UCSD-AML1 (cell line): ENCODE results near the gene EPS8L3.

Experiments
- DNase-seq: peaks from one replicate; lab custom pipeline; 2025; ENCODE audit not compliant: unreplicated experiment; lab: John Stamatoyannopoulos, UW

Gene EPS8L3

GRCh38 chr1:109739738-109740614 is 23.7 kb downstream of the EPS8L3 start:
- peak; percentile 38 for DNase-seq

- no peak for DNase-seq
These were observed 30.4 kb downstream of the EPS8L3 start for GRCh38 chr1:109733236-109733870.

GRCh38 chr1:109732390-109732881 is 31.3 kb downstream of the EPS8L3 start:
- no peak for DNase-seq

DNA sequence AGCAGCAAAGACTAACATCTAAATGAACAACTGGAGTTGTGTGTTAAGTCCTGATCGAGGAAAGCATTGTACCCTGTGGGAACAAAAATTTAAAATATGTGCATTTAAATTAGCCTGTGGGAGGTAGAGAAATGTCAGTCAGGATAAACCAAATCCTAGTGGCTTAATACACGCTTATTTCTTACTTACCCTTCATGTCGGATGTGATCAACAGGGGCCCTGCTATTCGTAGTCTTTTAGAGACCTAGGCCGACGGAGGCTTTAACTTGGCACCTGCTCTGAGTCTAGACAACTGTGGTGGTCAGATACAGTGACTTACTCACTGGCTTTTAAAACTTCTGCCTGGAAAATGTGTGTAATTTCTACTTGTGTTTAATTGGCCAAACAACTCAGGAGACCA is 33.1 kb downstream of the EPS8L3 start:
- DNase-seq = no peak

DNA sequence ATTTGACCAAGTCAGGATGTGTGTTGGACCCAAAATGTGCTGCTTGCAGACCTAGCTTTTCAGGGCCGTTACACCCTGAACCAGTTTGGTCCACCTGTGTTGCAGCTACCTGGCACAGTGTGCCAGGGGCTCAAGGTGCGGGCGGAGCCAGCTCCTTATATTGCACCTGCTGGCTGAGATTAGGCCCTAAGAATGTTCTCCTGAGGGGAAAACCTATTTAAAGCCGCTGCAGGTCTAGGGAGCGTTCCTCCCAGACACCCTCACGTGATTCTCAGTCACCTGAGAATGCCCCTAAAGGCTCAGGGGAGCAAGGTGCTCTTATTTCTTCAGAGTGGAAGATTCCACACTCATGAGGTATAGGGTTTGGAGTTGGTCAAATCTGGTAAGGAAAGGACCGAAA is 34.9 kb downstream of the EPS8L3 start:
- no peak for DNase-seq

DNA sequence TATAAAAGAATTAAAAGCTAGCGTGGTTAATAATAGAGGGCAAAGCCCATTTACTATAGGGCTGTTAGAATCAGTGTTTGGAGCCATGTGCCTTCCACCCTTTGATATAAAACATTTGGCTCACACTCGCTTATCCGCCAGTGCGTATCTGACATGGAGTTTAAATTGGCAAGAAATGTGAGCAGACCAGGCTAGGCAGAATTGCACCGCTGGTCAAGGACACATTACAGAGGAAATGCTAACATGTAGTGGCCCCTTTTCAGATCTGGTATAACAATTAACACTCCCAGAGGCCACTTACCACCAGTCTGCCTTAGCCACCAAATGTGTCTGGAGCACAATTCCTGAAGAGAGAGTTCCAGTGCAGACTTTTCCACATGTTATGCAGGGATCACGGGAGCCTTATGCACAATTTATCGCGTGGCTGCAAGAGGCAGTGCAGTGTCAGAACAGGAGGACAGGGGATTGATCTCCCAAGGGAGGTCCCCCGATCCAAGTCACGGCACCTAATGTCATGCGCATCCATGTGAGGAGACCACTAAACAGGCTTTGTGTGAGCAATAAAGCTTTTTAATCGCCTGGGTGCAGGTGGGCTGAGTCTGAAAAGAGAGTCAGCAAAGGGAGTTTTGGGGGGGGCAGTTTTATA is 36.9 kb downstream of the EPS8L3 start:
- DNase-seq = no peak

DNA sequence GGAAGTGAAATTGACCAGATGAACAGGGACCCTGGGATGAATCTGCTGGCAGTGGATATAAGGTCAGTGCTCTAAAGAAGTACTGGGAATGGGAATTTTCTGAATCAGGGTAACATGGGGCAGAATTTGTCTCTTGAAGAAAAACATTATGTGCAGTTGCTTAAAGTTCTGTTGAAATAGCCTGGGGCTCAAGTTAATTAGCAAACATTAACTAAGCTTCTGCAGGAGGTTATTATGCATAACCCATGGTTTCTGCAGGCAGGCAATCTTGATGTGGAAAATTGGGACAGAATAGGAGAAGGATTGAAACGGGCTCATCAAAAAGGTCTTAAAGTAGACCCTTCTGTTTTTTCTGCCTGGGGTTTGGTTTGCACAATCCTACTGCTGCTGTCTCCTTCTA is 37.7 kb downstream of the EPS8L3 start:
- DNase-seq = no peak

DNA sequence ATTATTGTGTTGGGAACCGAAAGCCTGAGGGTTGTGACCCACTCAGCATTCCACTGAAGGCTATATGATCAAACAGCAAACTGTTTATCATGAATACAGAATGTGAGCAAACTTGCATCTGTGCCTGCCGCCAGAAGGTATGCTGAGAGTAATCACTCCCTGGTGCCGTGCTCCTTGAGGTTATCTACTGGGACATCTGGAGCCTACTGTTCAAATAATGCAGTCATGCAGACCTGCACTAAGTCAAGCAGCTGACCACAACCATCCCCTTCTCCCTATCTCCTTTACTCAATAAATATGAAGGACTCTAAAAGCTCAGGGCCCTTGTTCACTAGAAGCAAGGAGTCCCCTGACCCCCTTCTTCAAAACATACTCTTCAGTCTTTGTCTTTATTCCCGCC is 38.2 kb downstream of the EPS8L3 start:
- DNase-seq = no peak

- no peak for DNase-seq
These were observed 38.8 kb downstream of the EPS8L3 start for GRCh38 chr1:109724933-109725332.

GRCh38 chr1:109722908-109723691 is 40.6 kb downstream of the EPS8L3 start:
- DNase-seq = no peak

DNA sequence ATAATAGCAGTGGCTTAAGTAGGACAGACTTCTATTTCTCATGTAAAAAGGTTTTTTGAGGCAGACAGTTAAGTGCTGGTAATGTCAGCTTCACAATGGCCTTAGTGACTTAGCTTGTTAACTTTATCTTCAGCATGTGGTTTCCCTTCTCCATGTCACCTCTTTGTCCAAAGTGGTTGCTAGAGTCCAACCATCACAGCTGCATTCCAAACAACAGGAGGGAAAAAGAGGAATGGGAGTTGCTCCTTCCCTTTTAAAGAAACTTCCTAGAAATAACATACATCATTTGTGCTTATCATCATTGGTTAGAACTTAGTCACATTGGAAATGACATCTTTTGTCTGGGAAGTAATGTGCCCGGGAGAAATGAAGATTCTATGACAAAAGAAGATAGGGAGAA is 41.8 kb downstream of the EPS8L3 start:
- DNase-seq = no peak

DNA sequence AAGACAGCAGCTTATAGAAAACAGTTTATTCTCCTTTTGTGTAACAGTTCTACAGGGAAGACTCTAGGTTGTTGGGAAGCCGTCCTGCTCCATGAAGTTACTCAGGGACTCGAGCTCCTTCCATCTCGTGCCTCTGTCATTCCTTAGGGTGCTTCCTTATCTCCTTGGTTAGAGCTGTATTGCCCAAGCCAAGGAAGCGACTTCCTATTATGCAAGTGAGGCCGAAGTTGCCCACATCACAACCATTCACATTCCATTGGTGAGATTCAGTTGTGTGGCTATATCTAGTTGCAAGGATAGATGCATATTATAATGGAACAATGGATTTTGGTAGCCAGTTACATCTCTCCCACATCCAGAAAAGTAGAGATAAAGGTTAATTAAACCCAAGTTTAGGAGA is 42.7 kb downstream of the EPS8L3 start:
- DNase-seq = no peak

DNA sequence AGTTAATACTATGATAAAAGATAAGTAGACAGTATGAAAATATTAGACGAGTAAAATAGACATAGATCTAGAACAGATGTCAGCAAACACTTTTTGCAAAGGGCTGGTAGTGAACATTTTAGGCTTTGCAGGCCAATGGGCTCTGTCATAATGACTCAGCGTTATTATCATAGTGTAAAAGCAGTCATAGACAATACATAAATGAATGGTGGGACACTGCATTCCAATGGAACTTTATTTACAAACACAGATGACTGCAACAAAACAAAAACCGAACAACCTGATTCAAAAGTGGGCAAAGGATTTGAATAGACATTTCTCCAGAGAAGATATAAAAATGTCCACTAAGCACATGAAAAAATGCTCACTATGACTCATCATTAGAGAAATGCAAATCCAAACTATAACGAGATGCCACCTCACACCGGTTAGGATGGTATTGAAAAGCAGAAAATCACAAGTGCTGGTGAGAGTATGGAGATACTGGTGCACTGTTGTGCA is 44.3 kb downstream of the EPS8L3 start:
- no peak for DNase-seq

GRCh38 chr1:109718495-109718894 is 45.2 kb downstream of the EPS8L3 start:
- no peak for DNase-seq

GRCh38 chr1:109717729-109718128 is 46.0 kb downstream of the EPS8L3 start:
- DNase-seq = no peak

- DNase-seq = no peak
These were observed 47.1 kb downstream of the EPS8L3 start for GRCh38 chr1:109716570-109717090.

DNA sequence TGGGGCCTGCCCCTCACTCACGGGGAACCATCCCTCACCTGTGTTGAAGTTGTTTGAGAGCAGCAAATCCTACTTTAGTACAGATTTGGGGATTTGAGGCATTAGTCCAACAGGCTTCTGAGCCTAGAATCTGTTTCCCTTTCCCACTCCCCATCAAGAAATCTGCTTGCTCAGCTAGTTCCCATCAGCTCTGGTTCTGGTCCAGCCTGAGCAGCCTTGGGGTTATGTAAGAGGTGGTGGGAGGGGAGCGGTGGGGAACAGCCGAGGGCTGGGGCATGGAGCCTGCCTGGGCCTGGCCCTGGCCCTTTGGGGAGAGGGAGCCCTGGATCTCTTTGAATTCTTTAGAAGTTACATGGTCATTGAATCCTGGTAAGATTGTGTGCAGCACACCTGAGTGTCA is 47.6 kb downstream of the EPS8L3 start:
- DNase-seq = no peak

DNA sequence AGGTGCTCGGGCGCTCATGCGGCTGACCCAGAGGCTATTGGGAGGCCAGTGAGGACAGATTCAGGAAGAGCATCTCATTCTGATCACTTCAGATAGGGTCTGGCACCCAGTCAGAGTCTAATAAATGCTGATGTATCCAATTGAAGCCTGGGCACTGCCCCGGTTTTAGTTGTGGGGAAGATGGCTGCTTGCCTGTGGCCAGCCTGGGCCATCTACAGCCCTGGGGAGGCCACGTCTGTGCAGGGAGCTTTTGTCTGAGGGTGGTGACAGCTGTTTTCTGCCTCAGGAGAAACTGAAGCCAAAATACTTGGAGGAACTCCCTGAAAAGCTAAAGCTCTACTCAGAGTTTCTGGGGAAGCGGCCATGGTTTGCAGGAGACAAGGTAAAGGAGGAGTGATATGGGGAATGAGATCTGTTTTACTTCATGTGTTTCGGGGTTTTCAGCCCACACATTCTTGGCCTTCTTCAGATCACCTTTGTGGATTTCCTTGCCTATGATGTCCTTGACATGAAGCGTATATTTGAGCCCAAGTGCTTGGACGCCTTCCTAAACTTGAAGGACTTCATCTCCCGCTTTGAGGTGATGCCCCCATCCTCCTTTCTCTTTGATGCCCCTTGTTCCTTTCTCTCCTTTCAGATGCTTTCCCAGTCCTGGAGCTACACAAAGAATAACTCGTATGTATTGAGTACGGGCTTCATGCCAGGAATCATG is 48.9 kb downstream of the EPS8L3 start:
- no peak for DNase-seq

DNA sequence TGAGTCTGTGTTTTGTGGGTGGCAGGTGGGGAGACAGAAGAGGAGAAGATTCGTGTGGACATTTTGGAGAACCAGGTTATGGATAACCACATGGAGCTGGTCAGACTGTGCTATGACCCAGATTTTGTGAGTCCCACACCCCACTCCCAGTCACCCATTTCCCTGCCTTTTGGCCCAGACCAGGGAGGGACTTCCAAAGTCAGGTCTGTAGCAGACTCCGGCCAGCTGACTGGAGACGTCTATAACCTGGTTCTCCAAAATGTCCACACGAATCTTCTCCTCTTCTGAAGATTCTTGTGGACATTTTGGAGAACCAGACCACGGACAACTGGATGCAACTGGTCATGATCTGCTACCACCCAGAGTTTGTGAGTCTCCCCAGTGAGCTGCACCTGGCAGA is 50.1 kb downstream of the EPS8L3 start:
- DNase-seq = no peak

- no peak for DNase-seq
These were observed 51.3 kb downstream of the EPS8L3 start for GRCh38 chr1:109712321-109712864.
